HG02798 (cell line): ENCODE measurements around the gene EYA3.
"Not testable (repeated sequence)": the region's sequence is repeated elsewhere in the genome, so short reads cannot be mapped to it uniquely, and the experiment has no call there.

Experiments
- ATAC-seq: cut with Tn5 transposase; IDR thresholded peaks from one replicate; pipeline ENCODE4 v1.9.1; 2021; ENCODE audit warnings: mild to moderate bottlenecking; ENCODE audit not compliant: unreplicated experiment, poor library complexity

Gene EYA3

DNA sequence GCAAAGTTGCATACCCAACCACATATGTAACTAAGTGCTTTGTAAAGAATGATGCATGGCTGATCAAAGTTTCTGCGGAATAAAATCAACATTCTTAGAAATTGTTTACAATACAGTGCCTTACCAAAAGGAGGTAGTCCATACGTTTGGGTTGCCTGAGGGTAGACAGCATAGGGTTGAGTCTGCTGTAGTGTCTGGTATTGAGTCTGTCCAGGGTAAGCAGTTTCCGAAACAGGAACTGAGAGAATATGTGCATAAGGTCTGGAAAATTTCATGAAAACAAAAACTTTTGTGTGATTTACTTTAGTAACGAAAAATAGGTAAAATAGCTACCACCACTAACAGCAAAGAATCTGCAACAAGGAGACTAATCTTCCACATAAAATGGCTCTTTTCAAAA lies 53.0 kb downstream of the EYA3 start:
- no peak for ATAC-seq

GRCh38 chr1:28032281-28032680 lies 56.1 kb downstream of the EYA3 start:
- ATAC-seq, result no peak

GRCh38 chr1:28031173-28031572 lies 57.2 kb downstream of the EYA3 start:
- ATAC-seq, result no peak

DNA sequence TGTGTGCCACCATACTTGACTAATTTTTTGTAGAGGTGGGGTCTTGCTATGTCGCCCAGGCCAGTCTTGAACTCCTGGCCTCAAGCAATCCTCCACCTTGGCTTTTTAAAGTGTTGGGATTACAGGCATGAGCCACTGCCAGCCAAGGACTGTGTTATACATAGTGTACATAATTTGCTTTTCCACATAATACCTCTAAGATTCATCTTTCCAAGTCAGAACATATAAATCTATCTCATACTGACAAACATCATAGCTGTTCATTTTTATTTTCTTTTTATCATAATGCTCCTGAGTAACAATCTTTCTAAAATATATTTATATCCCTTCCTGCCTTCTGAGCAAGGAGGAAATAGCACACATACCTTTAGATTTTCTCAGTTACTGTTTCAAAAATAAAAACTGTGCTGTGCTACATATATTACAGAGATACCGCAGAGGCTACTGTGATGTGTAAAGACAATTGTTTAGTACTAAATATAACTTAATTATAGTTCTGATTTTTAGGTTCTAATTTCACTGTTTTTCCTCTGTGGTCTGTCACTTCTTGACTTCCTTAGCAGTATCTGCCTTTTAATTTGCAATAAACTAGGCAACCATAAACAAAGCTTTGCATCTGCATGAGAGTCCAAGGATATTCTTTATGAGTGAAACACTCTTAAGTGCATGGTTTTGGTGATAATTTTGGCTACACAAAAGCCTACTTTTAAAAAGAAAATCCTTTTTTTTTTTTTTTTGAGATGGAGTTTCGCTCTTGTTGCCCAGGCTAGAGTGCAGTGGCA lies 59.3 kb downstream of the EYA3 start:
- ATAC-seq, result no peak

DNA sequence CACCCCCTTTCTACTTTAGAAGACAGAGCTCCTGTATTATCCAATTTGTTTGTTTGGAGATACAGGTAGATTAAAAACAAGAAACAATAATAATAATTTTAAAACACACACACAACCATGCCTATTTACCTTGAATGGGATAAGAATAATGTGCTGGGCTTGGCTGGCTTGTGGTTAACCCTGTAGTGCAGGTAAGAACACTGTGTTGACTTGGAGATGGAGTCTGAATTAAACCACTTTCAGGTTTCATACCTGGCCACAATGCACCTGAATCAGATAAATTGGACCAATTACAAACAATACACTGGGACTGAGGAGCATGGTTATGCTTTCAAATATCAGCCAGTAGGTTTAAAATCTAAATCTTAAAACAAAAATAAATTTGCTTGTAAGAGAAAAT lies 60.8 kb downstream of the EYA3 start:
- no peak for ATAC-seq

DNA sequence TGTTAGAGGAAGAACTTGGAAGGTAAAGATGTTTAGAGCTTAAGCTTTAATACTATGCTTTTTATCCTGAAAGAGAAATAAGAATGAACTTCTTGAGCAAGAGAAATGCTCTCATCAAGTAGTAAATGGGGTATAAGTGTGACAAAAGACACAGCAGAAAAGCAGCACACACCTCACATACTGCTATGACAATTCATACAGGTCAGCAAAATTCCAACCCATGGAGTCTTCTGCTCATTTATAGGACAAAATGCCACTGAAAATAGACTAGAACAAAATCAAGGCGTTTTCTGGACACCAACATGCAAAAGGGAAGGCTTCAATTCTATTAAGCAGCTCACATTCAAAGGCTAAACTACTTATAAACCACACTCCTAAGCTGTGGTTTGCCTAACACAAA lies 61.2 kb downstream of the EYA3 start:
- ATAC-seq, result no peak

- no peak for ATAC-seq
These were observed 62.1 kb downstream of the EYA3 start for GRCh38 chr1:28026329-28026728.

DNA sequence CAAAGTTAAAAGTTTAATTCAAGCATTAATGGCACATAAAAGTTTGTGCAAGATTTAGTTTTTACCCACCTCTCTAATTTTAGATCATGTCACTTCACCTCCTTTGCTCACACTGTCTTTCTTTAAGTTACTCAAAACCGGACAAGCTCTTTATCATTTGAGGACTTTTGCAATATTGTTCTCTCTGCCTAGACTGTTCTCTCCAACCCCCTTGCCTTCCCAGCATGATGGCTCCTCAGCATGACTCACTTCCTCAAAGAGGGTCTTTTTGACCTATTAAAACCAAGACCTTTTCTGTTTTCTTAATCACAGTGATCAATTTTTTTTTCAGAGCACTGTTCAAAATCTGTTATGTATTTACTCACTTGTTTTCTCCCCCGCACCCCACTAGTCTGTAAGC lies 67.3 kb downstream of the EYA3 start:
- no peak for ATAC-seq

GRCh38 chr1:28010969-28011368 lies 77.4 kb downstream of the EYA3 start:
- no peak for ATAC-seq

- ATAC-seq, result not testable (repeated sequence)
These were observed 85.3 kb downstream of the EYA3 start for GRCh38 chr1:28003117-28003516.

GRCh38 chr1:28002600-28002999 lies 85.8 kb downstream of the EYA3 start:
- ATAC-seq, result no peak

DNA sequence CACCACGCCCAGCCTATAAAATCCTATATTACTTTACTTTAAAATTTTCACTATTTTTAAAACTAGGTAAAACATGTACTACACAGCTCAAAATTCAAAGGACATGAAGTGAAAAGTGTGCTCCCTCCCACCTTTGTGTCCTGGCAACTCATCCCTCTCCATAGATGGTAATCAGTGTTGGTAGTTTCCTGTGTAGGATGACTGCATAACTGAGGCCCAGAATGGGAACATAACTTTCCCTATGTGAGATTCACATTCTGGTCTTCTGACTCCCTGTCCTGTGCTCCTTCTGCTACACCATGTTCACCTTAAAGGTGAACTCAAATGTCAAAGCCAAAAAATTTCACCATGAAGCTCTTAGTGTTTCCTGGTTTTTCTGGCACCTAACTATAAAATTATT lies 89.4 kb downstream of the EYA3 start:
- no peak for ATAC-seq

DNA sequence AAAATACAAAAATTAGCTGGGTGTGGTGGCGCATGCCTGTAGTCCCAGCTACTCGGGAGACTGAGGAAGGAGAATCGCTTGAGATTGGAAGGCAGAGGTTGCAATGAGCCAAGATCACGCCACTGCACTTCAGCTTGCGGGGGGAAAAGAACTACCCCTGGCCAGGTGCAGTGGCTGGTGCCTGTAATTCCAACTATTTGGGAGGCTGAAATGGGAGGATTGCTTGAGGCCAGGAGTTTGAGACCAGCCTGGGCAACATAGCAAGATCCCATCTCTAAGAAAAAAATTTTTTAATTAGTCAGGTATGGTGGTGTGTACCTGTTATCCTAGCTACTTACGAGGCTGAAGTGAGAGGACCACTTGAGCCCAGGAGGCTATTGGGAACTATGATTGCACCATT lies 93.9 kb downstream of the EYA3 start:
- ATAC-seq, result not testable (repeated sequence)

- ATAC-seq, result no peak
These were observed 94.3 kb downstream of the EYA3 start for GRCh38 chr1:27994060-27994459.

DNA sequence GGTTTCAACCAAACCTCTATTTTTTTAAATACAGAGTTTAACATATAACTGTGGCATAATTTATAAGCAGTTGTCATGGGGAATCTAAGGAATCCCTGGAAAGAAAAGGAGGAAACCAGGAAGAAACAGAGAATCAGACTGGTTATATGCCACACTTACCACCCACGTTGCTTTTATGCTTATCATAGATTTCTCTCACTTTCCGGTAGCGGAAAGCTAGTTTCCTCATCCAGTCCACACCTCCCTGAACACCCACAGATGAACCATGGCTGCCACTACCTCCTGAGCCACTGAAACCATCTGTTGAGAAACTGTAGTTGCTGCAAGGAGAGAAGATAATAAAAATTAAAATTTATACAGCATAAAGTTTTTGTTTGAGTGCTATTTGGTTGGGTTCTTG lies 95.2 kb downstream of the EYA3 start:
- no peak for ATAC-seq

DNA sequence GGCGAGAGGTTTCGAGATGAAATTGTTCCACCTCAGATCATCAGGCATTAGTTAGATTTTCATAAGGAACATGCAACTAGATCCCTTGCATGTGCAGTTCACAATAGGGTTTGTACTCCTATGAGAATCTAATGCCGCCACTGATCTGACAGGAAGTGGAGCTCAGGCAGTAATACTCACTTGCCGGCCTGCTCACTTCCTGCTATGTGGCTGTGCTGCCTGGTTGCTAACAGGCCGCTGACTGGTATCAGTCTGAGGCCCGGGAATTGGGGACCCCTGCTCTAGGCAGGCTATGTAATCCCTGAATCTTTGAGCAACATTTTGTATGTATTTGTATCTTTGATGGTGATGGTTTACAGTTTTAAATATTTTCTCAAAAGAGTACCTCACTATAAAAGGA lies 96.1 kb downstream of the EYA3 start:
- no peak for ATAC-seq

DNA sequence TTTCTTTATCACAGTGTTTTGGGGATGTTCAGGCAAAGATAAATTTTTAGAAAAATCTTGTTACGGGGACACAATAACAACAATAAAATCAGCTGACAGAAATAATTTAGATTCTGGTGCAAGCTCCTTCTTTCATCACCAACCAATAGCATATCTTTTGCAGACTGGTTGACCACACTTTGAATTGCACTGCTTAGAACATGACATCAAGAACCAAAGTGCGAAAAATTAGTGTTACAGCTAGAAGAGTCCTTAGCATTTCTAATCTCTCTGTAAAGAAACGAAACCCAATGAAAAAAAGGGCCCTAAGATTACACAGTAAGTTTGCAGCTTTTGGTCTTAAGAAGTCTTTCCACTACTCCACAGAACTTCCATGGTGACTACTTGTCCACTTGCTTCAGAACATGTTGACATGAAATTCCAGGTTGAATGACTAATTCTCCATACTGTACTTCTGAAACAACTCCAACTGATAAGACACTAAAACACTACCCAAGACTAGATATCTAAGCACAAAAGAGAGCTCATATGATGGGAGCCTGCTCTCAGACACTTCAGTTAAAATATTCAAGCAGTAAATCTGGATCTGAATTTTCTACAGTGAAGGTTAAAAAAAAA lies 97.4 kb downstream of the EYA3 start:
- no peak for ATAC-seq

DNA sequence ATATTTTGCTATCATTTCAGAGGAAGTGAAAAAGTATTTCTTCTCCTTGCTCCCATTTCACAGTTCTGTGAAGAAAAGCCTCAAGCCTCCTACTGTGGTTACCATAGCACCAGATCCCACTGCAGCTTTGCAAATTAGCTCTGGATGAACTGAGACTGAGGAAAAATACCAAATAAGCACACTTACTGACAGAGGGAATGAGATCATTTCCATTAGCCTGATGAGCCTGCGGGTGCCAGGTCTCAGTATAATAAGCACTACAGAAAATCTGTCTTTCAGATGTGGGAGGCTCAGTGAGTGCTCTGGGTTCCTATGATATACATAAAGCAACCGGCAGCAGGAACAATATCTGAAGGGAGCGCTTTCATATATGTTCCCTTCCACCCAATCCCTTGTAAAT lies 107.3 kb downstream of the EYA3 start:
- no peak for ATAC-seq

GRCh38 chr1:27980216-27980845 lies 108.1 kb downstream of the EYA3 start:
- no peak for ATAC-seq

DNA sequence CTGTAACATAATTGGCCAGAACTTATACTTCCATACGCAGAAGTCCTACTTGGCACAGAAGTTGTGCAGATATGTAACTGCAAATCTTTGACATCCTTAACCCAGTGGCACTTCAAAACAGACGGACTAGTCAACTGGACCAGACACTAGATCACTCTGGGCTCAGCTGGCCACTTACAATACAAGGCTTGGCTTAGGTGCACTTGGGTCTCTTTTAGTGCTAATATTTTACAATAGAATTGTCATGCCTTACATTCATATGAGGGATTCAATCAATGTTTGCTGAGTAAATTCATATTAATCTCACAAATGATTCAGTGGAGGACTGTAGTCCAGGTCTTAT lies 108.6 kb downstream of the EYA3 start:
- no peak for ATAC-seq

GRCh38 chr1:27979151-27979858 lies 109.1 kb downstream of the EYA3 start:
- no peak for ATAC-seq
